ENCODE measurements around the gene ALG12.

Gene ALG12

DNA sequence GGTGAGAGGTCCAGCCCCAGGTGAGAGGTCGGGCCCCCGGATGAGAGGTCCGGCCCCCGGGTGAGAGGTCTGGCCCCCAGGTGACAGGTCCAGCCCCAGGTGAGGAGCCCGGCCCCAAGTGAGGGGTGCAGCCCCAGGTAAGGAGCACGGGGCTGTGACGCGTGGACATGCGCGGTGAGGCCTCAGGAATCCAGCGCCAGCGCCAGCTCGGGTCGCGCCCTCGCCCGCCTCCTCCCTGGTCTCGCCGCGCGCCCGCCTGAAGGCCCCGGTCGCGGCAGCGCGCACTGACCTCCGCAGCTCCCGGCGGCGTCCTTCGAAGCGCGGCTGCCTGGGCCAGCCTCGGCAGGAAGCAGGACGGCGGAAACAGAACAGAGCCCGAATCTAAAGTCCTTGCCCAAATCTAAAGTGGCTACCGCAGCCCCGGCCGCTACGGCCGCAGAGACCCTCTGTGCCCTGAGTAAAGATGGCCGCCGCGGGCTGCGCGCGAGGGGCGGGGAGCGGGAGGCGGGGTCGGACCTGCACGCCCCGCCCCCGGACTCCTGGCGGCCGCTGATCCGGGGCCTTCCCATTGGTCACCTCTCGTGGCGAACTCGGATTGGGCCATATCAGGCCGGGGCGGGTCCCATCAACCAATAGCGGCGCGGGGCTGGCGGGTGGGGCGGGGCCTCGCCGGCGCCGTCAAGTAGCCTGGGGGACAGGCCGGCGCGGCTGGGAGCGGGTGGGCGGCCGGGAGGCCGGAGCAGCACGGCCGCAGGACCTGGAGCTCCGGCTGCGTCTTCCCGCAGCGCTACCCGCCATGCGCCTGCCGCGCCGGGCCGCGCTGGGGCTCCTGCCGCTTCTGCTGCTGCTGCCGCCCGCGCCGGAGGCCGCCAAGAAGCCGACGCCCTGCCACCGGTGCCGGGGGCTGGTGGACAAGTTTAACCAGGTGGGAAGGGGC, at the start of gene ALG12, which contains the start of gene CRELD2:
Gene ALG12 (minus strand): TSS at position 465 of the 937 bp plus-strand sequence. CDS start 4,673 bp downstream, outside the sequence.
Gene CRELD2 (plus strand): TSS at position 661 of the 937 bp plus-strand sequence. CDS start 136 bp downstream, at position 797.
- DNase-seq, result peak; percentile 97

DNA sequence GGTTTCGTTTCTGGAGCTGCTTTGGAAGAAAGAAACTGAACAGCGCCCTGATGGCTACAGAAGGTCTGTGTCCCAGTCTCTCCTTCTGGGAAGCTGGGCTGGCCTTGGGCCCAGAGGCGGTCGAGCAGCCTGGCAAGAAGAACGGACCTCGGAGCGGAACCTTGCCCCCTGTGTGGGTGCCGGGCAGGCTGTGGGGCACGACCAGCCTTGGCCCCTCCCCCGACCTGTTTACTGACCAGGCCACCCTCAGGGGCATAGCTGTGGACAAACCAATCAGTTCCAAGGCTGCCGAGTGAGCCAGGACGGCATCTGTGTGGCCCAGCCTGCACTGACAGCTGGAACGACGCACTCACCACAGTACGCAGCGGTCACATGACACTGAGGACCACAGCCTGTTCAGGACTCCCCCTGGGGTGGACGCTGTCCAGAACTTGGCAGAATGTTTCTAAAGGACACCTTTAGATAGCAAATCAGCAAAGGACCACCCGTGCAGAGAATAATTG, 49.5 kb upstream of the ALG12 start:
- no peak for DNase-seq

DNA sequence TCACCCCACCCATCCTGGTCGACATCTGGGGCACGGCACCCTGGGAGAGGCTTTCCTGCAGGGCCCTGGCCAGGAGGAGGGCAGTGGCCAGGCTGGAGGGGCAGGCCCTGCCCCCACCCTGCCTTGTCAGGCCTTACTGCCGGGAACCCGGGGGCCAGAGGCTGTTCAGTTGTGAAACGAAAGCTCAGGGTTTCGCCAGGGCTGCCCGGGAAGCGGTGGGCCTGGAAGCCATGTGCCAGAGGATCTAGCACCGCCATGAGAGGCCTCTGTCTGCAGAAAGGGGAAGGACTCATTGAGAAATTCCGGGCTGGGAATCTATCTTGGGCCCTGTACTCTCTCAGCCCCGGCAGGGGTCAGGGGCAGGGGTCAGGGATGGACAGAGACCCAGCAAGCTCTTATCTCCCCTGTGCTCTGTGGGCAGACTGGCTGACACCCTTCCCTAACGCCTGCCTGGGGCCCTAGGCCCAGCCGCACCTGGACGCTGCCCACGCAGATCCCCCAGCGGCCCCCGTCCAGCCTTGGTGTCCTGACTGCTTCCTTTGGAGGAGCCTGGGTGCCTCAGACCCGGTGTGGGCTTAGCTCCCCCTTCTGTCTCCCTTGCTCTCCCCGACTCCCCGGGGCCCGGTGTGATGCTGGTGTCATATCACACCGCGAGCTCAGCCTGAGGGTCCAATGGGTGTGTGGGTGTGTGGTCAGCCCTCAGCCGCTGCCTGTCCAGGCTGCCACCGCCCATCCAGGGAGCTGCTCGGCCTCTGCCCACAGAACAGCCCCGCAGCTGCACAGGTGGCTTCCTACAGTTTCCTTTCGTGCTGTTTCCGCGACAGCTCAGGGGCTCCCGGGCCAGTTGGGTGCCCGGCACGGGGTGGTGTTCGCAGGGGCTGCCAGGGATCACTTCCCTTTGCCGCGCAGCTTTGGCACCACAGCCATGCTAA, 48.8 kb upstream of the ALG12 start:
- DNase-seq, result peak; percentile 42

DNA sequence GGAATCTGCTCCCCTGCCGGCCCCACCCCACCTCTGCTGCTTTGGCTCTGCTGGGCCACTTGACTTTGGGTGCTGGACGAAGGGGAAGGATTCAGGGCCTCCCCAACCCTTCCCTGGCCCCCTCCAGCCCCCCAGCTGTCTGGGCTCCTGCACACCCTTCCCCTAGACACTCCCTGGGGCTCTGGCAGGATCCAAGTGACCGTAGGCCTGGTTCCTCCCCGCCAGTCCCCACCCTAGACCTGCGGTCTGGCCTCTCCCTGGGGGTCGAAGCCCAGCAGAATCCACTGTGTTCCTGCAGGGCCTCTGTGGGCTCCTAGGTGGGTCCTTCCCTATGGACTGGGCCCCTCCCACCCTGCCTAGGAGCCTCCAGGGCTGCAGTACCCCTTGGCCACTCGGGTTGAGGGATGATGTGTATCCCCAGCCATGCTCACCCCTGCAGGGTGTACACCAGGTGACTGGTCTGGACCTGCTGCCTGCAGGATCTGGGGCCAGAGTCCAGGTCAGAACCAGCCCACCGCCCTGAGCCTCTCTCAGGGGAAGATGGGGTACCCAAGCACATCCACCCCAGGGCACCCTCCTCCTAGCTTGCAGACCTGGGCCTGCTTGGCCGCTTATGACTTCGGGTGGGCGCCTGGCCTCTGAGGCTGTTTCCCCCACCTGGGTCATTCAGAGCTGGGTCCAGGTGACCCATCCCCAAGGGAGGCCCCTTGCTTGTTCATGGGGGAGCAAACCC, 48.0 kb upstream of the ALG12 start:
- DNase-seq, result peak; percentile 20

DNA sequence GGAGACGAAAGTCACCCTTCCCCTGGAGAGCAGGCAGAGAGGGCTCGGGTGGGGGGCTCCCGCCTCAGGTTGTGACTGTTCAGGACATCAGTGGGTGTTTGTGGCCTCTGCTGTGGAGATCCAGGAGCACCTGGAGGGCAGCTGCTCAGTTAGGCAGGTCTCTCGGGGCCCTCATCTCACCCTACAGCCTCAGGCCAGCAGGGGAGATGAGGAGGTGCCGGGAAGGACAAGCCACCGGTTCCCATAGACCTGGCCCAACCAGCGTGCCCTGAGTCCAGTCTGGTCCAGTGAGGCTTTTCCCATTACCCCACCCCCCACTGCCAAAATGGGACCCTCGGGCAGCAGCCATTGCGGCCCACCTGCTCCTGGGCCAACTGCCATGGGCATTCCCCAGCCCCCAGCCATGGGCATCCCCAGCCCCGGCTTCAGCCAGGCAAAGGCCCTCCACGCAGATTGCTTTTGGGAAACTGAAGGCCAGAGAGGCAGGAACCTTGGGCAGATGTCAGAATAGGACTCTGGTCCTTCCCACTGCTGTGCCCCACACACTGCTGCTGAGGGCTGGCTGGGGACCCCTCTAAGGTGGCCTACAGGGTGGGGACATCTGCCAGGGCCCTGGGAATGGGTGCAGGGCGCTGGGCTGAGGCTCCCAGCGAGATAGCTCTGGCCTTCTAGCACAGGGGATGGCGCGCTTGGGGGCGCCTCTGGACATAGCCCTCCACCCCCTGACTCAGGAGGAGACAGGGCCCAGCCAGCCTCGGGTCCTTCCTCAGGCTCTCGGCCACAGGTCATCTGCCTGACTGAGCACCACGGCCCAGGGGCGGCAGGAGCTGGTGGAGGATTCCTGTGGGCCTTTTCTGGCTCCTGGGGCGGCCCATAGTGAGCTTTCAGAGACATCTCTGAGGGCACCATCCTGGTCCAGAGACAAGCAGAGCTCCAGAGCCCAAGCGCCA, 47.1 kb upstream of the ALG12 start:
- DNase-seq, result peak; percentile 28

DNA sequence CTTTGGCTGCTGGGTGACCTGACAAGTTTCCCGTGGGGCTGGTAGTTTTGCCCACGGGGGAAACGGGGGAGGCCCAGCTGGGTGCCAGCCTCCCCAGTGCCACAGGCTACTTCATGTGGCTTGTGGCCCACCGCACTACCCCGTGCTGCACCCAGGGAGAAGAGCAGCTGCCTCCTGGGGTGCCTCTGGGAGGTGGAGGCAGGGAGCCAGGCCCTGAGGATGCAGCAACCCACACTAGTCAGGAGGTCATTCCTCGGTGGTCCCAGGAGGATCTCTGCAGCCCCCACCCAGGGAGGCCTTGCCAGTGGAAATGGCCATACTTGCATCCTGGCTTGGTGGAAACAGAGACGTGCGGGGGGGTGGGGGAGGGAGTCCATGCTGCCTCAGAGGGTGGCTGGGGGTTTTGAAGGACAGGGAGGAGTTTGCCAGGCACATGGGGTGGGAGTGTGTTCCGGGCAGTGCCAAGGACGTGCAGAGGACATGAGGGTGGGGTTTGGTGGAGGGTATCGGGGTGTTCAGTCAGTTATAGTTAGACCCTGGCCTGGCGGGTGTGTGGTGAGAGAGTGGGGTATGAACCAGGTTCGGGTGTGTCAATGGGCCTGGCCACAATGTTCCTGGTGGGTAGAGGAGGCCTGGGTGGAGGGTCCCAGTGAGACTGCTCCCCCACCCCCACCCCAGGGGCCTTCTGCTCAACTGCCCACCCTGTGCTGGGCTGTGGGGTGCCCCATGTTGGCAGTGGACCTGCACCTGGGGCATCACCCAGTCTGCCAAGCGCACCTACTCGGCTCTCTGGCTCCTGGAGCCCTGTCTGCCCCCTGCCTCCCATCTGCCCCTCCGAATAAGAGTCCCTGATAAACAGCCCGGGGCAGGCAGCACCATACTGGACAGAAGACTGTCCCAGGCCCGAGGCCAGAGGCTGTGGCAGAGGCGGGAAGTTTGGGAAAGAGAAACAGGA, 46.2 kb upstream of the ALG12 start:
- peak; percentile 58 for DNase-seq

DNA sequence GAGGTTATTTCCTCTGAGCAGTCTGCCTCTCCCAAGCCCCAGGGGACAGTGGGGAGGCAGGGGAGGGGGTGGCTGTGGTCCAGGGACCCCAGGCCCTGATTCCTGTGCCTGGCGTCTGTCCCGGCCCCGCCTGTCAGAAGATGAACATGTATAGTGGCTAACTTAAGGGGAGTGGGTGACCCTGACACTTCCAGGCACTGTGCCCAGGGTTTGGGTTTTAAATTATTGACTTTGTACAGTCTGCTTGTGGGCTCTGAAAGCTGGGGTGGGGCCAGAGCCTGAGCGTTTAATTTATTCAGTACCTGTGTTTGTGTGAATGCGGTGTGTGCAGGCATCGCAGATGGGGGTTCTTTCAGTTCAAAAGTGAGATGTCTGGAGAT, 45.4 kb upstream of the ALG12 start:
- peak; percentile 30 for DNase-seq

DNA sequence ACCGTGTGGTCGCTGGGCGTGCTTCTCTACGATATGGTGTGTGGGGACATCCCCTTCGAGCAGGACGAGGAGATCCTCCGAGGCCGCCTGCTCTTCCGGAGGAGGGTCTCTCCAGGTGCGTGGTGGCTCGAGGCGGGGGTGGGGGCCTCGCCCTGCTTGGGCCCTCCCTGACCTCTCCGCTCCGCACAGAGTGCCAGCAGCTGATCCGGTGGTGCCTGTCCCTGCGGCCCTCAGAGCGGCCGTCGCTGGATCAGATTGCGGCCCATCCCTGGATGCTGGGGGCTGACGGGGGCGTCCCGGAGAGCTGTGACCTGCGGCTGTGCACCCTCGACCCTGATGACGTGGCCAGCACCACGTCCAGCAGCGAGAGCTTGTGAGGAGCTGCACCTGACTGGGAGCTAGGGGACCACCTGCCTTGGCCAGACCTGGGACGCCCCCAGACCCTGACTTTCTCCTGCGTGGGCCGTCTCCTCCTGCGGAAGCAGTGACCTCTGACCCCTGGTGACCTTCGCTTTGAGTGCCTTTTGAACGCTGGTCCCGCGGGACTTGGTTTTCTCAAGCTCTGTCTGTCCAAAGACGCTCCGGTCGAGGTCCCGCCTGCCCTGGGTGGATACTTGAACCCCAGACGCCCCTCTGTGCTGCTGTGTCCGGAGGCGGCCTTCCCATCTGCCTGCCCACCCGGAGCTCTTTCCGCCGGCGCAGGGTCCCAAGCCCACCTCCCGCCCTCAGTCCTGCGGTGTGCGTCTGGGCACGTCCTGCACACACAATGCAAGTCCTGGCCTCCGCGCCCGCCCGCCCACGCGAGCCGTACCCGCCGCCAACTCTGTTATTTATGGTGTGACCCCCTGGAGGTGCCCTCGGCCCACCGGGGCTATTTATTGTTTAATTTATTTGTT, 44.8 kb upstream of the ALG12 start:
- no peak for DNase-seq

DNA sequence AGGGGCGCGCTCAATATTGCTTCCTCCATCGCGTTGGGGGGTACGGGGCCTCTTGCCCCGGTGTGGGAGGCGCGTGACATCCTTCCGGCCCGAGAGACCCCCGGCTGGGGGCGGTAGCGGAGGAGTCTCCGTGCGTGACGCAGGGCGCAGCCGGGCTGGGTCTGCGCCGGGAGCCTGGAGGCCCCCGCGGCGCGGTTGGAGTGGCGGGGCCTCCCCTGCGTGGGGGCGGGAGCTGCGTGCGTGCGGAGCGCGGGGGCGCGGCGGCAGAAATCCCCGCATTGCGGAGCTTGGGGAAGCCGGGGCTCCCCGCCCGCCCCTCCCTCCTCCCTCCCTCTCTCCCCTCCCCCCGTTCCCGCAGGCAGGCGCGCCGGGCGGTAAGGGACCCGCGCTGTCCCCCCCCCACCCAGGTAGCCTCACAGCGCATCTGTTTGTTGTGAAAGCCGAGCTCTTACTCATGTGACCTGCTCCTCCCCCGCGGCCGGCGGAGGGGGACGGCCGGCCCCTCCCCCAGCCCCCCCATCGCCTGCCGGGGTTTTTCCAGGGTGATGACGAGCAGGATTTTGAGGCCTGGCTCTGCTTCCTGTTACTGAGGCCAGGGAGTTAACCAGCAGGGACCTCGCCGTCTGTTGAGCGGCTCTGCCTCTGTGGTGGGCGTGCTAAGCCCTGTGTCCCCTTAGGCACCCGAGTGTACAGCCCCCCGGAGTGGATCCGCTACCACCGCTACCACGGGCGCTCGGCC, 43.9 kb upstream of the ALG12 start:
- peak; percentile 93 for DNase-seq

DNA sequence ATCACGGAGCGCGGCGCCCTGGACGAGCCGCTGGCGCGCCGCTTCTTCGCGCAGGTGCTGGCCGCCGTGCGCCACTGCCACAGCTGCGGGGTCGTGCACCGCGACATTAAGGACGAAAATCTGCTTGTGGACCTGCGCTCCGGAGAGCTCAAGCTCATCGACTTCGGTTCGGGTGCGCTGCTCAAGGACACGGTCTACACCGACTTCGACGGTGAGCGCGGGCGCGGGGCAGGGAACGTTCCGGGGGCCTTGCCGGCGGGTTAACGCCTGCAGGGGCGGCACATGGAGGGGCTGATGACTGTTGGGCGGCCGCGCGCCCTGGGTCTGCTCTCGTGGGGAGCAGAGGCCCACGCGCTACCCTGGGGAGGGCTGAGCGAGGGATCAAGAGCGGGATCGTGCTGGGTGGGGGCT, 43.4 kb upstream of the ALG12 start:
- no peak for DNase-seq

DNA sequence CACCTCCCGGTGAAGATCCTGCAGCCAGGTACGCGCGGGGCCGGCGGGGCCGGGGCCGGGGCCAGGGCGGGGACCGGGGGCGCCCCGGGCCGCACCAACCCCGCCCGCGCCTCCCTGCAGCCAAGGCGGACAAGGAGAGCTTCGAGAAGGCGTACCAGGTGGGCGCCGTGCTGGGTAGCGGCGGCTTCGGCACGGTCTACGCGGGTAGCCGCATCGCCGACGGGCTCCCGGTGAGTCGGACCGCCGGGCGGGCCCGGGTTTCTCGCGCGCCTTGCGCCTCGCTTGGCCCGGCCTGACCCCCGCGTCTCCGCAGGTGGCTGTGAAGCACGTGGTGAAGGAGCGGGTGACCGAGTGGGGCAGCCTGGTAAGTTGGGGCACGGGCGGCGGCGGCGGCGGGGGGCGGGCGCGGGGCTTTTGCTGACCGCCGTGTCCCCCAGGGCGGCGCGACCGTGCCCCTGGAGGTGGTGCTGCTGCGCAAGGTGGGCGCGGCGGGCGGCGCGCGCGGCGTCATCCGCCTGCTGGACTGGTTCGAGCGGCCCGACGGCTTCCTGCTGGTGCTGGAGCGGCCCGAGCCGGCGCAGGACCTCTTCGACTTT, 42.9 kb upstream of the ALG12 start:
- peak; percentile 44 for DNase-seq

DNA sequence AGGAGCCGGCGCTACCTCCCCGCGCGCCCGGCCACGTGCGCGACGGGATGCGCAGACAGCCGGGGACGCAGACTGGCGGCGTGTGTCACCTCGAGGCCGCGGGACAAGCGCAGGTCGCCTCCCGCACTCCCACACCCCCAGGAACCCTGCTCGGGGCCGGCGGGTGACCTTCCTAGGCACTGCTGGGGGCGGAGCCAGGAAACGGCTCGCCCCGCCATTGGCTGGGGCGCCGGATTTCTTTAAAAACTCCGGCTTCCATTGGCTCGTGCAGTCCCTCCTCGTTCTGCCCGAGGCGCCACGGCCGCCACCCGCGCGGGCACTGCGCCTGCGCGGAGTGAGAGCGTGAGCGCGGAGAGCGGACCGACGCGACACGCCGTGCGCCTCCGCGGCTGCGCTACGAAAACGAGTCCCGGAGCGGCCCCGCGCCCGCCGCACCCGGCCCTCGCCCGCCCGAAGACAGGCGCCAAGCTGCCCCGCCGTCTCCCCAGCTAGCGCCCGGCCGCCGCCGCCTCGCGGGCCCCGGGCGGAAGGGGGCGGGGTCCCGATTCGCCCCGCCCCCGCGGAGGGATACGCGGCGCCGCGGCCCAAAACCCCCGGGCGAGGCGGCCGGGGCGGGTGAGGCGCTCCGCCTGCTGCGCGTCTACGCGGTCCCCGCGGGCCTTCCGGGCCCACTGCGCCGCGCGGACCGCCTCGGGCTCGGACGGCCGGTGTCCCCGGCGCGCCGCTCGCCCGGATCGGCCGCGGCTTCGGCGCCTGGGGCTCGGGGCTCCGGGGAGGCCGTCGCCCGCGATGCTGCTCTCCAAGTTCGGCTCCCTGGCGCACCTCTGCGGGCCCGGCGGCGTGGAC, 42.1 kb upstream of the ALG12 start, which contains the start of gene PIM3:
Gene PIM3 (plus strand): TSS at position 614 of the 846 bp plus-strand sequence. CDS start 176 bp downstream, at position 790.
- DNase-seq, result peak; percentile 96

DNA sequence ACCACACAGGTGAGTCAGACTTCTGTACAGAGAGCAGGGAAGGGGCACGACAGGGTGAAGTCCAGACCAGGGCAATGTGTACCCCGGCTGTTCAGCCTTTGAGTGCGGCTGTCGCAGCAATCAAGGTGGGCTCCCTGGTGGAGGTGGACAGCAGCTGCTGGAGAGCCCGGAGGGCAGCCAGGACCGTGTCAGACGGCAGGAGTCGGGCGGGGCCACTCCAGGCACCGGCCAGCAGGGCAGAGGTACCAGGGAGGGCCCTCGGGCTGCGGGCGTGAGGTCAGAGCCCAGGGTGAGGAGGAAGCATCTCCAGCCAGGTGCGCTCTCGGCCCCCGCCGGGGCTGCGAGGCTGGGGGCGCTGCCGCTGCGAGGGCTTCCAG, 41.5 kb upstream of the ALG12 start:
- peak; percentile 37 for DNase-seq

DNA sequence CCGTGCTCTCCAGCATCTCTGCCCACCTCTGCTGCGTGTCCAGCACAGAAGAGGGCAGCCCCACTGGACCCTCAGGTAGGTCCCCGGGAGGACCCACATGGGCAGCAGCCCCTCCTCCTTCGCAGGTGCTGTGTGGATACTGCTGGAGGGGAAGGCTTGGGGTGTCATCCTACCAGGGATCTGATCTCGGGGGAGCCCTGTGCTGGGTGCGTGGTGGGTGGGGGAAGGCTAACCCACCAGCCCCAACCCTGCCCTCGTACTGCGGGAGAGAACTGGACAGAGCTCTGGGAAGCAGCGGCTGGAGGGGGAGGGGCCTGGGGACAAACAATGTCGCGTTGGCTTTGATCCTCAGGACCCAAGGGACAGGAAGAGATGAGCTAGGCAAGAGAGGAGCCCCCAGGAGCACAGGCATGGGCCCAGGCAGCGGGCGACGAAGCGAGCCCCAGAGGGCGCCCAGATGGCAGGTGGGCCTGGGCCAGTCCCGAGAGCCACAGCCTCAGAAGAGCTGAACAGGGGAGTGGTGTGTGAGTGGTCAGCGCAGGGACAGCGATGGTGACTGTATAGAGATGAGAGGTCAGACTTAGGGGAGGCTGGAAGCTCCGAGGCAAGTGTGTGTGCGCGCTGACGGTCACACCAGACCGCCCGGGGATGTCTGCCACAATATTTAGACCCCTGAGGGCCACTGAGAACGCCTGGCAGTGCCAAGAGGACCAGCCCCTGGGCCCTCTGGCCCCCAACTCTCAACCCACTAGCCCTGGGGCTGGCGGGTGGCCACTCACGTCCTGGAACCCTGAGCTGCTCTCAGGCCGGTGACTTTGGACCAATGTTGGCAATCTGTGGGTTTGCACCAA, 40.9 kb upstream of the ALG12 start:
- no peak for DNase-seq

DNA sequence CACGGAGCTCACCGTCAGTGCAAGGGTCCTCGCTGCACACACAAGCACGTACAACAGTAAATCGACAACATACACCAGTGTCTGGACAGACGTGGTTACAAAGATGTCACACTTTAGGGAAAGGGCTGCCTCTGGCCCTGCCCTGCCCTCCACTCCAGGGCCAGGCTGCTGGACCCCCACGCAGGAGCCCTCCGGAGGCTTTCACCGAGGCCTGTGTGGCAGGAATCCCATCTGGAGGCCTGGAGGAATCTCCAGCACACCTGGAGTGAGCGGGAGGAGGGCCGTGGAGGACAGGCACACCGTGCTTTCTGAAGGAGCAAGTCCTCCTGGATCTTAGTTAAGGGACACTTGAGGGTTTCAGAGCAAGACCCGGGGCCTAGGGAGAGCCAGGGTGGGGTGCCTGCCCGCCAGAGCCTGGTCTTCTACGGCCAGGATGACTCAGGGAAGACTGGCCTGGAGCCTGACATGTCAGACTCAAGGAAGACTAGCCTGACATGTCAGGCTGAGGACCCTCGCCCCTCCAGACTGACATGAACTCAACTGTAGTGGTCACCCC, 40.2 kb upstream of the ALG12 start:
- no peak for DNase-seq
